ENCODE data around the gene C3orf20. TPM values are rescaled to one million over a fixed set of nuclear protein-coding genes. Genes with fewer than 3 reads are reported as not detected.

The C3orf20 gene
- total and polyA plus RNA-seq, 2 experiments from 2014 or later = not detected

- H3K4me1 Mint-ChIP-seq = peaks cover 20% of the 10 kb centered on the region; the same call in 2 of the 3 replicates
- no peaks in the 10 kb centered on the region for H3K36me3 Mint-ChIP-seq (ENCODE audit: low read depth)
- Histone ChIP-seq H3K79me2 (replicated peaks; ENCODE audit: insufficient read depth) (no peaks in the 10 kb centered on the region), H3K27me3 (ENCODE audit: insufficient read depth) (no peaks in the 10 kb centered on the region), H3F3A (replicated peaks; ENCODE audit: low read depth) (no peaks in the 10 kb centered on the region), H3K9me2 (ENCODE audit: insufficient read depth) (no peaks in the 10 kb centered on the region), H3K4me1 (ENCODE audit: insufficient read depth) (peaks cover 6% of the 10 kb centered on the region), H3K27ac (ENCODE audit: low read depth) (no peak overlapping the region), H3K36me3 (ENCODE audit: insufficient read depth) (no peaks in the 10 kb centered on the region), H3K4me3 (no peak overlapping the region), H2AFZ (peak overlapping the region; percentile 38; the same call in 1 of the 2 replicates), H4K20me1 (replicated peaks; ENCODE audit: insufficient read depth) (no peaks in the 10 kb centered on the region), H3K4me2 (no peak overlapping the region)
- DNase-seq (ENCODE audit: low spot score) (peak; percentile 38), ATAC-seq (peak; percentile 72)
- H3K27me3 Mint-ChIP-seq (ENCODE audit: insufficient read depth, low read depth, poor library complexity) = peaks cover 8% of the 10 kb centered on the region
- H3K4me3 Mint-ChIP-seq = no peak overlapping the region
- H3K27ac Mint-ChIP-seq = no peak overlapping the region
- H3K9me3 Mint-ChIP-seq = no peaks in the 10 kb centered on the region; the same call in 2 of the 3 replicates
- TF ChIP-seq EZH2phosphoT487 (IDR thresholded peaks at IDR 0.05; ENCODE audit: unreplicated experiment) (no peak), ZNF462 (CRISPR knock-in tag; IDR thresholded peaks at IDR 0.05) (no peak), ZNF331 (CRISPR knock-in tag; IDR thresholded peaks at IDR 0.05; ENCODE audit: low read depth) (no peak), POLR2AphosphoS5 (IDR thresholded peaks at IDR 0.05; ENCODE audit: low read depth) (no peak), EZH2 (IDR thresholded peaks at IDR 0.05; ENCODE audit: low read depth, unreplicated experiment) (no peak), CREB1 (CRISPR knock-in tag; IDR thresholded peaks at IDR 0.05; ENCODE audit: low read depth) (no peak), ETS1 (IDR thresholded peaks at IDR 0.05) (no peak), NANOG (IDR thresholded peaks at IDR 0.05; ENCODE audit: borderline replicate concordance) (no peak), JUNB (IDR thresholded peaks at IDR 0.05; ENCODE audit: unreplicated experiment) (no peak), STAT1 (IDR thresholded peaks at IDR 0.05; ENCODE audit: unreplicated experiment) (no peak), ZNF114 (CRISPR knock-in tag; IDR thresholded peaks at IDR 0.05) (no peak)
- TF ChIP-seq, protein P1, sequence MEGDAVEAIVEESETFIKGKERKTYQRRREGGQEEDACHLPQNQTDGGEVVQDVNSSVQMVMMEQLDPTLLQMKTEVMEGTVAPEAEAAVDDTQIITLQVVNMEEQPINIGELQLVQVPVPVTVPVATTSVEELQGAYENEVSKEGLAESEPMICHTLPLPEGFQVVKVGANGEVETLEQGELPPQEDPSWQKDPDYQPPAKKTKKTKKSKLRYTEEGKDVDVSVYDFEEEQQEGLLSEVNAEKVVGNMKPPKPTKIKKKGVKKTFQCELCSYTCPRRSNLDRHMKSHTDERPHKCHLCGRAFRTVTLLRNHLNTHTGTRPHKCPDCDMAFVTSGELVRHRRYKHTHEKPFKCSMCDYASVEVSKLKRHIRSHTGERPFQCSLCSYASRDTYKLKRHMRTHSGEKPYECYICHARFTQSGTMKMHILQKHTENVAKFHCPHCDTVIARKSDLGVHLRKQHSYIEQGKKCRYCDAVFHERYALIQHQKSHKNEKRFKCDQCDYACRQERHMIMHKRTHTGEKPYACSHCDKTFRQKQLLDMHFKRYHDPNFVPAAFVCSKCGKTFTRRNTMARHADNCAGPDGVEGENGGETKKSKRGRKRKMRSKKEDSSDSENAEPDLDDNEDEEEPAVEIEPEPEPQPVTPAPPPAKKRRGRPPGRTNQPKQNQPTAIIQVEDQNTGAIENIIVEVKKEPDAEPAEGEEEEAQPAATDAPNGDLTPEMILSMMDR (conservative IDR thresholded peaks at IDR 0.05; ENCODE audit: low read depth in 2 of 2) = no peak
- TF ChIP-seq, protein P2, sequence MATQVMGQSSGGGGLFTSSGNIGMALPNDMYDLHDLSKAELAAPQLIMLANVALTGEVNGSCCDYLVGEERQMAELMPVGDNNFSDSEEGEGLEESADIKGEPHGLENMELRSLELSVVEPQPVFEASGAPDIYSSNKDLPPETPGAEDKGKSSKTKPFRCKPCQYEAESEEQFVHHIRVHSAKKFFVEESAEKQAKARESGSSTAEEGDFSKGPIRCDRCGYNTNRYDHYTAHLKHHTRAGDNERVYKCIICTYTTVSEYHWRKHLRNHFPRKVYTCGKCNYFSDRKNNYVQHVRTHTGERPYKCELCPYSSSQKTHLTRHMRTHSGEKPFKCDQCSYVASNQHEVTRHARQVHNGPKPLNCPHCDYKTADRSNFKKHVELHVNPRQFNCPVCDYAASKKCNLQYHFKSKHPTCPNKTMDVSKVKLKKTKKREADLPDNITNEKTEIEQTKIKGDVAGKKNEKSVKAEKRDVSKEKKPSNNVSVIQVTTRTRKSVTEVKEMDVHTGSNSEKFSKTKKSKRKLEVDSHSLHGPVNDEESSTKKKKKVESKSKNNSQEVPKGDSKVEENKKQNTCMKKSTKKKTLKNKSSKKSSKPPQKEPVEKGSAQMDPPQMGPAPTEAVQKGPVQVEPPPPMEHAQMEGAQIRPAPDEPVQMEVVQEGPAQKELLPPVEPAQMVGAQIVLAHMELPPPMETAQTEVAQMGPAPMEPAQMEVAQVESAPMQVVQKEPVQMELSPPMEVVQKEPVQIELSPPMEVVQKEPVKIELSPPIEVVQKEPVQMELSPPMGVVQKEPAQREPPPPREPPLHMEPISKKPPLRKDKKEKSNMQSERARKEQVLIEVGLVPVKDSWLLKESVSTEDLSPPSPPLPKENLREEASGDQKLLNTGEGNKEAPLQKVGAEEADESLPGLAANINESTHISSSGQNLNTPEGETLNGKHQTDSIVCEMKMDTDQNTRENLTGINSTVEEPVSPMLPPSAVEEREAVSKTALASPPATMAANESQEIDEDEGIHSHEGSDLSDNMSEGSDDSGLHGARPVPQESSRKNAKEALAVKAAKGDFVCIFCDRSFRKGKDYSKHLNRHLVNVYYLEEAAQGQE (IDR thresholded peaks at IDR 0.05; ENCODE audit: unreplicated experiment) = no peak
Observed at GRCh38 chr3:14784087-14784681, 109.2 kb downstream of the C3orf20 start.
